HepG2 (cell line): ENCODE measurements around the gene ABCB8. TPM values are rescaled to one million over a fixed set of nuclear protein-coding genes. Genes with fewer than 3 reads are reported as not detected.
A peak's percentile ranks its signal among the peaks of the same experiment; 100 is the strongest.

Experiments
- KLF12 ChIP-seq: sonication (generic); formaldehyde crosslinking; IDR thresholded peaks from 2 replicates; pipeline ENCODE4 v1.4.0; 2020; ENCODE audit warnings: missing genetic modification reagents, borderline replicate concordance
- KLF9 ChIP-seq: IDR thresholded peaks from 2 replicates; pipeline ENCODE4 v1.6.1; 2016; ENCODE audit warnings: low read depth
- POGK ChIP-seq: sonication (generic); formaldehyde crosslinking; conservative IDR thresholded peaks from 2 replicates; pipeline ENCODE4 v1.8.0; 2022; ENCODE audit warnings: mild to moderate bottlenecking, moderate library complexity, missing genetic modification reagents
- ZNF574 ChIP-seq: sonication (generic); formaldehyde crosslinking; IDR thresholded peaks from 2 replicates; pipeline ENCODE4 v1.4.0; 2020; ENCODE audit warnings: missing genetic modification reagents
- polyA plus RNA-seq, 8 experiments: library from polyadenylated mRNA; depleted of rRNA in 3 of 8; stranded (reverse) in 7 of 8; unstranded in 1 of 8; fragments of >200 nt; fragmentation: Illumina TruSeq in 4 of 8; extraction: Trizol in 4 of 8; gene quantifications; 2 replicates each; pipeline versions ENCODE4 v1.2.1 to v1.2.3, GENCODE V29; 2011 to 2016; ENCODE audit warnings: low read depth in 4 of 8, missing spikeins in 1 of 8, mixed read lengths in 1 of 8; ENCODE audit not compliant: insufficient read depth in 1 of 8
- total RNA-seq, 5 experiments: library from RNA; depleted of rRNA; stranded (reverse); fragments of >200 nt; fragmentation: Illumina TruSeq; extraction: Trizol; gene quantifications; 2 replicates each; pipeline ENCODE4 v1.2.3, GENCODE V29; 2016; ENCODE audit warnings: low read depth in 1 of 5
- TF ChIP-seq, protein P1 (sequence below): sonication (generic); formaldehyde crosslinking; IDR thresholded peaks from 2 replicates; pipeline ENCODE4 v1.4.0; 2020; ENCODE audit warnings: missing genetic modification reagents, borderline replicate concordance

Gene ABCB8
- total and polyA plus RNA-seq, 2 of the 13 experiments (the other 11 are each of a cell fraction or from before 2014, with no cell fraction given): 6.6 to 16.7 TPM

- TF ChIP-seq POGK (CRISPR knock-in tag) (0 out of 2 replicates have a peak, but pooled peaks have one; percentile 48), KLF12 (CRISPR knock-in tag) (no peak), ZNF574 (0 out of 2 replicates have a peak, but pooled peaks have one; percentile 17), KLF9 (CRISPR knock-in tag) (no peak)
- TF ChIP-seq, protein P1, sequence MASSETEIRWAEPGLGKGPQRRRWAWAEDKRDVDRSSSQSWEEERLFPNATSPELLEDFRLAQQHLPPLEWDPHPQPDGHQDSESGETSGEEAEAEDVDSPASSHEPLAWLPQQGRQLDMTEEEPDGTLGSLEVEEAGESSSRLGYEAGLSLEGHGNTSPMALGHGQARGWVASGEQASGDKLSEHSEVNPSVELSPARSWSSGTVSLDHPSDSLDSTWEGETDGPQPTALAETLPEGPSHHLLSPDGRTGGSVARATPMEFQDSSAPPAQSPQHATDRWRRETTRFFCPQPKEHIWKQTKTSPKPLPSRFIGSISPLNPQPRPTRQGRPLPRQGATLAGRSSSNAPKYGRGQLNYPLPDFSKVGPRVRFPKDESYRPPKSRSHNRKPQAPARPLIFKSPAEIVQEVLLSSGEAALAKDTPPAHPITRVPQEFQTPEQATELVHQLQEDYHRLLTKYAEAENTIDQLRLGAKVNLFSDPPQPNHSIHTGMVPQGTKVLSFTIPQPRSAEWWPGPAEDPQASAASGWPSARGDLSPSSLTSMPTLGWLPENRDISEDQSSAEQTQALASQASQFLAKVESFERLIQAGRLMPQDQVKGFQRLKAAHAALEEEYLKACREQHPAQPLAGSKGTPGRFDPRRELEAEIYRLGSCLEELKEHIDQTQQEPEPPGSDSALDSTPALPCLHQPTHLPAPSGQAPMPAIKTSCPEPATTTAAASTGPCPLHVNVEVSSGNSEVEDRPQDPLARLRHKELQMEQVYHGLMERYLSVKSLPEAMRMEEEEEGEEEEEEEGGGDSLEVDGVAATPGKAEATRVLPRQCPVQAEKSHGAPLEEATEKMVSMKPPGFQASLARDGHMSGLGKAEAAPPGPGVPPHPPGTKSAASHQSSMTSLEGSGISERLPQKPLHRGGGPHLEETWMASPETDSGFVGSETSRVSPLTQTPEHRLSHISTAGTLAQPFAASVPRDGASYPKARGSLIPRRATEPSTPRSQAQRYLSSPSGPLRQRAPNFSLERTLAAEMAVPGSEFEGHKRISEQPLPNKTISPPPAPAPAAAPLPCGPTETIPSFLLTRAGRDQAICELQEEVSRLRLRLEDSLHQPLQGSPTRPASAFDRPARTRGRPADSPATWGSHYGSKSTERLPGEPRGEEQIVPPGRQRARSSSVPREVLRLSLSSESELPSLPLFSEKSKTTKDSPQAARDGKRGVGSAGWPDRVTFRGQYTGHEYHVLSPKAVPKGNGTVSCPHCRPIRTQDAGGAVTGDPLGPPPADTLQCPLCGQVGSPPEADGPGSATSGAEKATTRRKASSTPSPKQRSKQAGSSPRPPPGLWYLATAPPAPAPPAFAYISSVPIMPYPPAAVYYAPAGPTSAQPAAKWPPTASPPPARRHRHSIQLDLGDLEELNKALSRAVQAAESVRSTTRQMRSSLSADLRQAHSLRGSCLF (CRISPR knock-in tag): no peak
- TF ChIP-seq, all 625 proteins: peak for 101
These were observed 10.3 kb upstream of the ABCB8 start (continued) for GRCh38 chr7:151017953-151018420.
